ENCODE data around the gene OR1K1. TPM values are rescaled to one million over a fixed set of nuclear protein-coding genes. Genes with fewer than 3 reads are reported as not detected.

OR1K1 gene
- total and polyA plus RNA-seq, 2 donors (not counting 3 experiments of a cell fraction or from before 2014, with no cell fraction given) = not detected

DNA sequence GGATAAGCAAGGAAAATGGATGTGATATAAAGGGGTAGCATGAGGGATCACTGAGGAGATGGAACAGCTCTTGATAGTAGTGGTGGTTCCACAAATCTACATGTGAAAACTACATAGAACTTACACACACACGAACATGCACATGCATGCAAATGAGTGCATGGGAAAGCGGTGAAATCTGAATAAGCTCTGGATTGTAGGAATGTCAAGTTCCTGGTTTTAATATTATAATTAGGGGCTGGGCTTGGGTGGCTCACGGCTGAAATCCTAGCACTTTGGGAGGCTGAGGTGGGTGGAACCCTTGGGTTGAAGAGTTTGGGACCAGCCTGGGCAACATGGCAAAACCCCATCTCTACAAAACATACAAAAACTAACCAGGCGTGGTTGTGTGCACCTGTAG, 41.6 kb downstream of the OR1K1 start:
- Histone ChIP-seq H3K9ac (replicated peaks; ENCODE audit: extremely low read depth, insufficient read depth, low read length) (no peak overlapping the region), H3K79me2 (ENCODE audit: control insufficient read depth, insufficient read depth, low read length) (no peaks in the 10 kb centered on the region), H3K27ac (ENCODE audit: insufficient read depth, low read depth, low read length) (no peak overlapping the region), H3K4me2 (ENCODE audit: insufficient read depth, low read length) (no peak overlapping the region), H4K20me1 (replicated peaks; ENCODE audit: control insufficient read depth, extremely low read depth, insufficient read depth, low read length) (no peaks in the 10 kb centered on the region), H3K4me1 (ENCODE audit: control insufficient read depth, extremely low read depth, insufficient read depth, low read length) (no peaks in the 10 kb centered on the region), H3K9me3 (replicated peaks; ENCODE audit: control insufficient read depth, insufficient read depth, low read length) (no peaks in the 10 kb centered on the region), H3K36me3 (ENCODE audit: control insufficient read depth in 2 of 2, extremely low read depth in 1 of 2, insufficient read depth in 2 of 2, low read length in 2 of 2) (peaks cover 0 to 4% of the 10 kb centered on the region in 2 experiments), H3K27me3 (ENCODE audit: control insufficient read depth in 2 of 2, insufficient read depth in 2 of 2, low read length in 2 of 2) (no peaks in the 10 kb centered on the region), H2AFZ (ENCODE audit: low read depth, low read length) (no peak overlapping the region), H3K4me3 (replicated peaks in 1 of 3; ENCODE audit: insufficient read depth in 1 of 3, low read depth in 1 of 3, low read length in 3 of 3) (no peak overlapping the region), H3K9me1 (replicated peaks; ENCODE audit: control insufficient read depth, extremely low read depth, insufficient read depth, low read length) (no peaks in the 10 kb centered on the region)
- DNase-seq (ENCODE audit: low read depth, low spot score) = no peak
- POLR2A ChIA-PET = no interaction called here
- TF ChIP-seq JUN (IDR thresholded peaks at IDR 0.05; ENCODE audit: borderline replicate concordance, insufficient read depth, insufficient read length, low read depth) (no peak), FOS (IDR thresholded peaks at IDR 0.05; ENCODE audit: borderline replicate concordance, insufficient read depth, low read length) (no peak), GATA2 (IDR thresholded peaks at IDR 0.05; ENCODE audit: insufficient read depth, insufficient read length, low read depth, low read length) (no peak), POLR2AphosphoS5 (IDR thresholded peaks at IDR 0.05; ENCODE audit: insufficient read depth, low read depth, low read length) (no peak), POLR2A (IDR thresholded peaks at IDR 0.05; ENCODE audit: low read depth, low read length) (no peak), EZH2 (IDR thresholded peaks at IDR 0.05; ENCODE audit: borderline replicate concordance, low read depth, low read length, severe bottlenecking) (no peak), MAX (IDR thresholded peaks at IDR 0.05; ENCODE audit: insufficient read depth, insufficient read length) (no peak), MYC (IDR thresholded peaks at IDR 0.05; ENCODE audit: low read depth, low read length) (no peak)
- CTCF ChIA-PET = interaction anchor here (1.0 kb wide), 1 partner anchor 343 kb away, joined by 3 read pairs; no protein-coding TSS in a partner anchor
- no TSS peak for BruUV-seq (replicated peaks)
- dilution Hi-C loops (cut with MboI; ENCODE audit: extremely low pct_ligation_motif_present, low sequenced_read_pairs) = no loop called here
- FAIRE-seq = no peak
- intact Hi-C loops (cut with micrococcal nuclease) = no loop called here

- H3K4me1 ChIP-seq (ENCODE audit: control insufficient read depth, extremely low read depth, insufficient read depth, low read length) = no peaks in the 10 kb centered on the region
- TF ChIP-seq EZH2 (IDR thresholded peaks at IDR 0.05; ENCODE audit: borderline replicate concordance, low read depth, low read length, severe bottlenecking) (no peak), FOS (IDR thresholded peaks at IDR 0.05; ENCODE audit: borderline replicate concordance, insufficient read depth, low read length) (no peak), POLR2AphosphoS5 (IDR thresholded peaks at IDR 0.05; ENCODE audit: insufficient read depth, low read depth, low read length) (no peak), MYC (IDR thresholded peaks at IDR 0.05; ENCODE audit: low read depth, low read length) (no peak), JUN (IDR thresholded peaks at IDR 0.05; ENCODE audit: borderline replicate concordance, insufficient read depth, insufficient read length, low read depth) (no peak), MAX (IDR thresholded peaks at IDR 0.05; ENCODE audit: insufficient read depth, insufficient read length) (no peak), POLR2A (IDR thresholded peaks at IDR 0.05; ENCODE audit: low read depth, low read length) (no peak), GATA2 (IDR thresholded peaks at IDR 0.05; ENCODE audit: insufficient read depth, insufficient read length, low read depth, low read length) (no peak)
- TF ChIP-seq, protein P1, sequence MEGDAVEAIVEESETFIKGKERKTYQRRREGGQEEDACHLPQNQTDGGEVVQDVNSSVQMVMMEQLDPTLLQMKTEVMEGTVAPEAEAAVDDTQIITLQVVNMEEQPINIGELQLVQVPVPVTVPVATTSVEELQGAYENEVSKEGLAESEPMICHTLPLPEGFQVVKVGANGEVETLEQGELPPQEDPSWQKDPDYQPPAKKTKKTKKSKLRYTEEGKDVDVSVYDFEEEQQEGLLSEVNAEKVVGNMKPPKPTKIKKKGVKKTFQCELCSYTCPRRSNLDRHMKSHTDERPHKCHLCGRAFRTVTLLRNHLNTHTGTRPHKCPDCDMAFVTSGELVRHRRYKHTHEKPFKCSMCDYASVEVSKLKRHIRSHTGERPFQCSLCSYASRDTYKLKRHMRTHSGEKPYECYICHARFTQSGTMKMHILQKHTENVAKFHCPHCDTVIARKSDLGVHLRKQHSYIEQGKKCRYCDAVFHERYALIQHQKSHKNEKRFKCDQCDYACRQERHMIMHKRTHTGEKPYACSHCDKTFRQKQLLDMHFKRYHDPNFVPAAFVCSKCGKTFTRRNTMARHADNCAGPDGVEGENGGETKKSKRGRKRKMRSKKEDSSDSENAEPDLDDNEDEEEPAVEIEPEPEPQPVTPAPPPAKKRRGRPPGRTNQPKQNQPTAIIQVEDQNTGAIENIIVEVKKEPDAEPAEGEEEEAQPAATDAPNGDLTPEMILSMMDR (IDR thresholded peaks at IDR 0.05; ENCODE audit: extremely low read depth in 1 of 2, insufficient read depth in 1 of 2, low read depth in 1 of 2, low read length in 2 of 2) = no peak
- no peak overlapping the region for H2AFZ ChIP-seq (ENCODE audit: low read depth, low read length)
- intact Hi-C loops (cut with micrococcal nuclease) (no loop called here), dilution Hi-C loops (cut with MboI; ENCODE audit: extremely low pct_ligation_motif_present, low sequenced_read_pairs) (no loop called here)
- no peak overlapping the region for H3K4me2 ChIP-seq (ENCODE audit: insufficient read depth, low read length)
- H3K27me3 ChIP-seq (ENCODE audit: control insufficient read depth in 2 of 2, insufficient read depth in 2 of 2, low read length in 2 of 2) = no peaks in the 10 kb centered on the region
- no TSS peak for BruUV-seq (replicated peaks)
- H3K9me1 ChIP-seq (replicated peaks; ENCODE audit: control insufficient read depth, extremely low read depth, insufficient read depth, low read length) = no peaks in the 10 kb centered on the region
- DNase-seq (ENCODE audit: low read depth, low spot score) (no peak), FAIRE-seq (no peak)
- H3K9me3 ChIP-seq (replicated peaks; ENCODE audit: control insufficient read depth, insufficient read depth, low read length) = no peaks in the 10 kb centered on the region
- no peak overlapping the region for H3K4me3 ChIP-seq (replicated peaks in 1 of 3; ENCODE audit: insufficient read depth in 1 of 3, low read depth in 1 of 3, low read length in 3 of 3)
- H3K27ac ChIP-seq (ENCODE audit: insufficient read depth, low read depth, low read length) = no peak overlapping the region
- CTCF ChIA-PET = interaction anchor here (1.5 to 1.7 kb wide), 2 partner anchors 9 to 12 kb away, joined by 3 to 9 read pairs; no protein-coding TSS in a partner anchor
- no peaks in the 10 kb centered on the region for H4K20me1 ChIP-seq (replicated peaks; ENCODE audit: control insufficient read depth, extremely low read depth, insufficient read depth, low read length)
- no peak overlapping the region for H3K9ac ChIP-seq (replicated peaks; ENCODE audit: extremely low read depth, insufficient read depth, low read length)
- peaks cover 4 to 5% of the 10 kb centered on the region in 2 experiments for H3K36me3 ChIP-seq (ENCODE audit: control insufficient read depth in 2 of 2, extremely low read depth in 1 of 2, insufficient read depth in 2 of 2, low read length in 2 of 2)
- H3K79me2 ChIP-seq (ENCODE audit: control insufficient read depth, insufficient read depth, low read length) = no peaks in the 10 kb centered on the region
- POLR2A ChIA-PET = no interaction called here
Measured at GRCh38 chr9:122844137-122844536, 44.2 kb downstream of the OR1K1 start.

Measured in endothelial cell of umbilical vein (primary cell).